HG03442 (cell line): Measurements from ENCODE around the gene DOHH.

ENCODE experiments used
- ATAC-seq: cut with Tn5 transposase; IDR thresholded peaks from one replicate; pipeline ENCODE4 v1.9.1; 2021; ENCODE audit warnings: mild to moderate bottlenecking, moderate library complexity; ENCODE audit not compliant: unreplicated experiment

Gene DOHH

DNA sequence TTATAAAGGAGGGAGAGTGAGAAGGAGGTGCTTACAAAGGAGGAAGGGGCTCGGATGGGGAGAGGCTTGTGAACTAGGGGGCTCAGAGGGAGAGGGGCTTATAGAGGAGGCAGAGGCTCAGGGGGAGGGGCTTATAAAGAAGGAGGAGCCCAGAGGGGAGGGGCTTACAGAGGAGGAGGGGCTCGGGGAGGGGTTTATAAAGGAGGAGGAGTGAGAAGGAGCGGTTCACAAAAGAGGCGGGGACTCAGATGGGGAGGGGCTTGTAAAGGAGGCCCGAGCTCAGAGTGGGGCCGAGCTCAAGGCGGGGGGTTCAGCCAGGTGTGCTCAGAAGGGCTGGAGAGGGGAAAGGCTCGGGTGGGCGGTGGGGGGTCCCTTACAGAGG is 20.6 kb downstream of the DOHH start:
- ATAC-seq = no peak

DNA sequence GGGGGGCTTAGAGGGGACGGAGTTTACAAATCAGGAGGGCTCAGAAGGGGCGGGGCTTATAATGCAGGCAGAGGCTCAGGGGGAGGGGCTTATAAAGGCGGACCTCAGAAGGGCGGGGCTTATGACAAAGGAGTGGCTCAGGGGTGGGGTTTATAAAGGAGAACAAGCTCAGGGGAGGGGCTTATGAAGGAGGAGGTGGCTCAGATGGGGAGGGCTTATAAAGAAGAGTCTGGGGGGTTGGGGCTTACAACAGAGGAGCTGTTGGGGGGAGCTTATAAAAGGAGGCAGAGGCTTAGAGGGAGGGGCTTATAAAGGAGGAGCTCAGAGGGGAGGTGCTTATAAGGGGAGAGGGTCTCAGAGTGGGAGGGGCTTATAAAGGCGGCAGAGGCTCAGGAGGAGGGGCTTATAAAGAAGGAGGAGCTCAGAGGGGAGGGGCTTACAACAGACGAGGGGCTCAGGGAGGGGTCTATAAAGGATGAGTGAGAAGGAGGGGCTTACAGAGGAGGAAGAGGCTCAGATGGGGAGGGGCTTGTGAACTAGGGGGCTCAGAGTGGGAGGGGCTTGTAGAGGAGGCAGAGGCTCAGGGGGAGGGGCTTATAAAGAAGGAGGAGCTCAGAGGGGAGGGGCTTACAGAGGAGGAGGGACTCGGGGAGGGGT is 21.2 kb downstream of the DOHH start:
- no peak for ATAC-seq

- ATAC-seq = no peak
These were observed 21.9 kb downstream of the DOHH start for GRCh38 chr19:3478409-3479176.

DNA sequence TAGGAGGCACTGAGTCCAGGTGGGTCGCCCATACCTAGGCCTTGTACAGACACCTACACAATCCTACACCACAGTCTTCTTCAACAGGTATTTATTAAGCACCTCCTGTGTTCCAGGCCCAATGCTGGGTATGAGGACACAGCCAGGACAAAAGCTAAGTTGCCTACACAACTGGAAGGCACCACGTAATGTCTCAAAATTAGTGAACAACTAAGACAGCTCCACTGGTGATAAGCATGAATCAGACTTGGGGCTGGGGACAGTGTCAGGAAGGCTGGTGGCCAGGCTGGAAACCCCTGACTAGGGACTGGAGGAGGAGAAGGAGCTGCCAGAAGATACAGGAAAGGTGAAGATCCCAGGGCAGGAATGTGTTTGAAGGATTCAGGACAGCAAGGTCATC is 22.5 kb downstream of the DOHH start:
- ATAC-seq = no peak

GRCh38 chr19:3477506-3477905 is 23.0 kb downstream of the DOHH start:
- no peak for ATAC-seq

DNA sequence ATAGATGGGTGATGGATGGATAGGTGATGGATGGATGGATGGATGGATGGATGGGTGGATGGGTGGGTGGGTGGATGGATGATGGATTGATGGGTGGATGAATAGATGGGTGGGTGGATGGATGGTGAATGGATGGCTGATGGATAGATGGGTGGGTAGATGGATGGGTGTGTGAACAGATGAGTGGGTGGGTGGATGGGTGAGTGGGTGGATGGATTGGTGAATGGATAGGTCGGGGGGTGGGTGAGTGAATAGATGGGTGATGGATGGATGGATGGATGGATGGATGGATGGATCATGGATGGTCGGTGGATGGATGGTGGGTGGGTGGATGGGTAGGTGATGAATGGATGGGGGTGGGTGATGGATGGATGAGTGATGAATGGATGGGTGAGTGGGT is 23.6 kb downstream of the DOHH start:
- ATAC-seq = no peak

DNA sequence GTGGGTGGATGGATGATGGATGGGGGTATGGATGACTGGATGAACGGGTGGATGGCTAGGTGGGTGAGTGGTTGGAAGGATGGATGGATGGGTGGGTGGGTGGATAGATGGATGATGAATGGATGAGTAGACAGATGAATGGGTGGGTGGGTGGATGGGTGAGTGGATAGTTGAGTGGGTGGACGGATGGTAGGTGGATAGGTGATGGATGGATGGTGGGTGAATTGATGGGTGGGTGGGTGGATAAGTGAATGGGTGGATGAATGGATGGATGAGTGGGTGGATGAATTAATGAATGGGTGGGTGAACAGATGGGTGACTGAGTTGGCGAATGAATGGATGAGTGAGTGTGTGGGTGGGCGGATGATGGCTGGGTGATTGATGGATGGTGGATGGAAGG is 25.0 kb downstream of the DOHH start:
- no peak for ATAC-seq

GRCh38 chr19:3474614-3475013 is 25.9 kb downstream of the DOHH start:
- no peak for ATAC-seq

GRCh38 chr19:3474010-3474409 is 26.5 kb downstream of the DOHH start:
- ATAC-seq = no peak

DNA sequence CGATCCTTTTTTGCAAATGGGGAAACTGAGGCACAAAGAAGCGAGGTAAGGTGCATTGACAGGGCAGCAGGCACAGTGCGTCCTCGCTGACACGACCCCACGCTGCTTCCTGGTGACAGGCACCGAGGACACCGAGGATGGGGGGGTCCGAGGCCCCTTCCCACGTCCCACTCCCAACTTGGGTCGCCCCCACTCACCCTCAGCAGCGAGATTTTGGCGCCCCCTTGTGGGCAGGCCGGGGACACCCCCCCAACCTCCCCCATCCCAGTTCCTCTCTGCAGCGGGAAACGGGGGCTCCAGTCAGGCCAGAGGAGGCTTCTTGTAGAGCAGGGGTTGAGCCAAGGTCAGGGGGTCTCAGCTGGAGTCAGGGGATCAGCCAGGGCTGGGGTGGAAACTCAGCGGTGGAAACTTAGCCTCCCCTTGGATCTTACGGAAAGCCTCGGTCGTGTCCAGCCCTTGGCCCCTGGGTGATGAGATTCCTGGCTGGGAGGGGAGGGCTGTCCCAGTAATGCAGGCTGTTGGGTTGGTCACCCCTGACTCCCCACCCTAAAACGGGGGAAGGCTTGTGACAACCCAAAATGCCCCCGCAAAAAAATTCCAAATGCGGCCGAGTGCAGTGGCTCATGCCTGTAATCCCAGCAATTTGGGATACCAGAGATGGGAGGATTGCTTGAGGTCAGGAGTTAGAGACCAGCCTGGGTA is 28.4 kb downstream of the DOHH start:
- no peak for ATAC-seq

- ATAC-seq = no peak
These were observed 29.9 kb downstream of the DOHH start for GRCh38 chr19:3470500-3471128.

GRCh38 chr19:3469638-3470499 is 30.6 kb downstream of the DOHH start:
- ATAC-seq = no peak

- ATAC-seq = no peak
These were observed 32.3 kb downstream of the DOHH start for GRCh38 chr19:3468211-3468610.

- ATAC-seq = no peak
These were observed 32.9 kb downstream of the DOHH start for GRCh38 chr19:3467437-3468198.

DNA sequence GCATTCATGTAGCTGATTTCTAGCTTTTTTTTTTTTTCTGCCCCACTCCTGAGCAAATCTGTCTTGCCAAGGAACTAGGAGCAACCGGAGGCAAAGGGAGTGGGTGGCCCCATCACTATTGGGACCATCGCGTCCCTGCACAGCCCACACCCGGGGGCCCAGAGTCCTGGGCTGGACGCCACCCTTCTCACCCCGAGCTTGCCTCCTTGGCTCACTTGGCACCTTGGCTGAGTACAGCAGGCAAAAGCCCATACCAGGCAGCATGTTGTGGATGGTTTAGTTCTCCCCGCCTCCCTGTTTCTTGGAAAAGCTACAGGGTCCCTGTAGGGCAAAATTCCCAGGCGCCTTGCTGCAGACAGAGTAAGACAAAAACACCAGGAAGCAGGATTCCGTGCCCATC is 33.8 kb downstream of the DOHH start:
- no peak for ATAC-seq

- ATAC-seq = no peak
These were observed 34.9 kb downstream of the DOHH start for GRCh38 chr19:3465552-3465951.

DNA sequence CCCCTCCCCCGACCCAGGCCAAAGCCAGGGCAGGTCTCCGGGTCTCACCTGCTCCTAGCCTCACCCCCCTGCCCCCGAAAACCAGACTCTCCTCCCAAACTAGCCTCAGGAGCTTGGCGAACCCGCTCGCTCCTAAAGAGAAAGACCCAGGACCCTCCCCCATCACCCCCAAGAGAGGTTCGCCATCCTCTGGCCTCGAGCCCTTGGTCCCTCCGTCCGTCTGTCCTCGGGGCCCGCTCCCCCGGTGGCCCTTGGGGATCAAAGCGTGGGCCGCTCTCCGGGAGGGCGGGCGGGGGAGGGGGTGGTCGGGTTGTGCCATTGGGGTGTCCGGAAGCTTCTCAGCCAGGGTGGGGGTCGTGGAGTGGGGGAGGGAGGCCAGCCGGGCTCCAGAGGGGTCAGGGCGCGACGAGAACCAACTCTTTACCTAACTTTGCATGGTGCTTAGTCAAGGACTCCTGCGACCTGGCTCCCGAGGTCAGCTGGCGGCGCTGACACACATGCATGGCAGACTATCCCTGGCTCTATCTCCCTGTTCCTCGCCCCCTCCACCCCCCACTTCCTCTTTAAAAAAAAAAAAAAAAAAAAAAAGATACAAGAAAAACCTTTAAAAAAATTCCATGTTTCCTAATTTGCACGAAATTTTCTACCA is 35.8 kb downstream of the DOHH start:
- ATAC-seq = no peak

DNA sequence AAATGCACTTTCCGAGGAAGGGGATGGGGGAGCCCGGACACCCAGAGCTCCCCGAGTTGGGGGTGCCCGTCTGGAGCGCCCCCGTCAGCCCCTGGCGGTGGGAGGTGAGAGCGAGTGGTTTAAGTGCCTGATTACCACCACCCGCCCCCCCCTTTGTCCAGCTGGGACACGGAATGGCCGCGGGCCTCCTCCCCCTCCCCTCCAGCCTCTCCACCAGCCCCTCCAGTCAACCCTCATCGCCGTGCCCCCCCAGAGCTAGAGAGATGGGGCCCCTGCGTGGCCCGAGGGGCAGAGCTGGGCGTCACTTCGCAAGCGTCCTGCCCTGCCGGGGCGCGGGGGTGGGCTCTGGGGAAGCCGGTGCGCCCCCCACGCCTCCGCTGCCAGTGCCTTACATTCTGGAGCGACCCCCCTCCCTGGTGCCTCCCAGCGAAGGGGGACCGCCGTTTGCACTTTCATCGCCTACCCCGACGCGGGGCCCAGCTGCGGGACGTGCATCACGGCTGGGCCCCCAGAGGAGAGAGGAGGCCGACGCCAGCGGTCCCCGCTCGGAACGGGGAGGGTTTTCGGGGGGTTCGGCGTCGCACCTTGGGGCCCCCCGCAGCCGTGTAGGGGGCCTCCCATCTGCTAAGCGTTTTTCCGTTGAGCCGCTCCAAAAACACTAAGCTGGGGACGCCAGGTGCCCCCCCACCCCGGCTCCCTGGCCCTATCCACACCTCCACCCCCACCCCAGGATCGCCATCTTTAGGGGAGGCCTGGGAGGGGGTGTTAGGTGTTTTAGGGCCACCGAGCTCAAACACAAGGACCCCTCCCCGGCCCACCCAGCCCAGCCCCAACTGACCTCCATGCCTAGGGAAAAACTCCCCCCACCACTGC is 36.5 kb downstream of the DOHH start:
- ATAC-seq = no peak
